HEK293 (cell line): Measurements from ENCODE around the gene STAP2.

ENCODE experiments used
- CTCF ChIA-PET: fragments of 350-600 bp; formaldehyde crosslinking; extraction: SDS; loops from one replicate; lab custom pipeline; 2021; ENCODE audit warnings: antibody characterized with exemption; lab: Yijun Ruan, JAX
- POLR2A ChIA-PET: fragments of 300-600 bp; formaldehyde crosslinking; extraction: SDS; loops from one replicate; lab custom pipeline; 2020; ENCODE audit warnings: antibody characterized with exemption, inconsistent platforms; lab: Yijun Ruan, JAX
- H3K27ac ChIP-seq: fragments of 200-500 bp; sonication (Bioruptor generic); 2 replicates; pipeline ENCODE4 v1.5.1; 2014; ENCODE audit warnings: low read depth, low read length, control low read depth, inconsistent platforms; ENCODE audit errors: extremely low read depth
- H3K36me3 ChIP-seq, 2 experiments: fragments of 200-500 bp in 1 of 2; sonication (Bioruptor generic) in 1 of 2; 1 replicate in 1 of 2; 2 replicates in 1 of 2; pipeline ENCODE4 v1.5.1; 2014 to 2017; ENCODE audit warnings: inconsistent platforms in 2 of 2, low read length in 2 of 2; ENCODE audit not compliant: control insufficient read depth in 2 of 2, insufficient read depth in 1 of 2
- H3K4me1 ChIP-seq: fragments of 200-500 bp; sonication (Bioruptor generic); 2 replicates; pipeline ENCODE4 v1.5.1; 2014; ENCODE audit warnings: mild to moderate bottlenecking, low read length, inconsistent platforms; ENCODE audit not compliant: control insufficient read depth, insufficient read depth
- H3K4me3 ChIP-seq: 2 replicates; pipeline ENCODE4 v1.5.1; 2011; ENCODE audit warnings: low read depth, mild to moderate bottlenecking, control low read depth, low read length, moderate library complexity
- H3K9me3 ChIP-seq: fragments of 200-500 bp; sonication (Bioruptor generic); 2 replicates; pipeline ENCODE4 v1.5.1; 2014; ENCODE audit warnings: low read depth, low read length, inconsistent platforms; ENCODE audit not compliant: control insufficient read depth, insufficient read depth
- GLI4 ChIP-seq: fragments of 450-650 bp; formaldehyde crosslinking; IDR thresholded peaks from 2 replicates; pipeline ENCODE4 v1.5.1; 2016; ENCODE audit warnings: missing biosample characterization, missing genetic modification characterization
- HOXA7 ChIP-seq: sonication (generic); formaldehyde crosslinking; IDR thresholded peaks from 2 replicates; pipeline ENCODE4 v1.8.1; 2022; ENCODE audit warnings: missing genetic modification reagents, borderline replicate concordance
- RBAK ChIP-seq: fragments of 450-650 bp; formaldehyde crosslinking; IDR thresholded peaks from 2 replicates; pipeline ENCODE4 v1.5.1; 2016; ENCODE audit warnings: missing biosample characterization, missing genetic modification characterization
- WT1 ChIP-seq: fragments of 450-650 bp; formaldehyde crosslinking; IDR thresholded peaks from 2 replicates; pipeline ENCODE4 v1.5.1; 2016; ENCODE audit warnings: missing biosample characterization, missing genetic modification characterization
- ZNF148 ChIP-seq: fragments of 450-650 bp; formaldehyde crosslinking; IDR thresholded peaks from 2 replicates; pipeline ENCODE4 v1.5.0; 2017; ENCODE audit warnings: missing biosample characterization, missing genetic modification characterization, borderline replicate concordance
- ZNF16 ChIP-seq: fragments of 450-650 bp; formaldehyde crosslinking; IDR thresholded peaks from 2 replicates; pipeline ENCODE4 v1.5.1; 2016; ENCODE audit warnings: low read depth, missing biosample characterization, missing genetic modification characterization
- ZNF221 ChIP-seq: fragments of 450-650 bp; formaldehyde crosslinking; IDR thresholded peaks from 2 replicates; pipeline ENCODE4 v1.5.1; 2017; ENCODE audit warnings: missing biosample characterization, missing genetic modification characterization, borderline replicate concordance
- ZNF341 ChIP-seq: fragments of 450-650 bp; formaldehyde crosslinking; IDR thresholded peaks from 2 replicates; pipeline ENCODE4; 2016; ENCODE audit warnings: low read depth, missing biosample characterization, missing genetic modification characterization
- ZNF488 ChIP-seq: fragments of 450-650 bp; formaldehyde crosslinking; IDR thresholded peaks from 2 replicates; pipeline ENCODE4 v1.5.1; 2016; ENCODE audit warnings: missing biosample characterization, missing genetic modification characterization
- ZNF530 ChIP-seq: fragments of 450-650 bp; formaldehyde crosslinking; IDR thresholded peaks from 2 replicates; pipeline ENCODE4 v1.5.1; 2016; ENCODE audit warnings: low read depth, missing biosample characterization, missing genetic modification characterization
- ZNF623 ChIP-seq: fragments of 450-650 bp; formaldehyde crosslinking; IDR thresholded peaks from 2 replicates; pipeline ENCODE4 v1.5.1; 2016; ENCODE audit warnings: missing biosample characterization, missing genetic modification characterization
- ZNF777 ChIP-seq: fragments of 450-650 bp; formaldehyde crosslinking; IDR thresholded peaks from 2 replicates; pipeline ENCODE4 v1.5.1; 2017; ENCODE audit warnings: missing biosample characterization, missing genetic modification characterization, borderline replicate concordance
- TF ChIP-seq, protein P1 (sequence below): fragments of 450-650 bp; formaldehyde crosslinking; IDR thresholded peaks from 2 replicates; pipeline ENCODE4 v1.5.1; 2016; ENCODE audit warnings: missing biosample characterization, missing genetic modification characterization
- TF ChIP-seq, protein P2 (sequence below): fragments of 450-650 bp; IDR thresholded peaks from 2 replicates; pipeline ENCODE4 v1.5.1; 2018; ENCODE audit warnings: missing biosample characterization, mild to moderate bottlenecking, missing genetic modification characterization
- TF ChIP-seq, protein P3 (sequence below): fragments of 450-650 bp; formaldehyde crosslinking; optimal IDR thresholded peaks from 2 replicates; pipeline ENCODE3; 2016; ENCODE audit warnings: missing biosample characterization, mild to moderate bottlenecking, missing genetic modification characterization
- TF ChIP-seq, protein P4 (sequence below): fragments of 450-650 bp; formaldehyde crosslinking; IDR thresholded peaks from 2 replicates; pipeline ENCODE4 v1.5.1; 2016; ENCODE audit warnings: missing biosample characterization, missing genetic modification characterization

STAP2 gene

GRCh38 chr19:4301590-4302242 lies 36.9 kb downstream of the STAP2 start:
- H3K27ac ChIP-seq = no peak overlapping the region
- ChIA-PET POLR2A (no interaction called here), CTCF (interaction anchor here (0.5 to 1.7 kb wide), 2 partner anchors 25 to 35 kb away, joined by 5 to 6 read pairs; no protein-coding TSS in a partner anchor)

DNA sequence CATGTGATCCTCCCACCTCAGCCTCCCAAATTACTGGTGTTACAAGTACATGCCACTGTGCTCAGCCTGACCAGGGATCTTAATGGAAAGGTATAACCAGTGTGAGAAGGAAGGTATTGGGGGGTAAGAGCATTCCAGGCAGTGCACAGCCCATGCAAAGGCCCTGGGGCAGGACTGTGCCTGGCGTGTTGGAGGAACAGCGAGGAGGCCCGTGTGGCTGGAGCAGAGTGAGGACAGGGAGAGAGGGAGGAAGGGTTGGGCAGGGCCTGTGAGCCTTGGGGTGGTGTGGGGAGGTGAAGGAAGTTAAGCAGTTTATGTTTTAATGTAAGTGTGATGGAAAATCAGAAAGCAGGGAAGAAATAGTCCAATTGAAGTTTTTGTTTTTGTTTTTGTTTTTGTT lies 38.0 kb downstream of the STAP2 start:
- H3K27ac ChIP-seq = no peak overlapping the region
- CTCF ChIA-PET = no interaction called here
- peak; percentile 36; the same call in 1 of the 2 replicates for TF ChIP-seq ZNF341 (tag by site-specific recombination)
- TF ChIP-seq ZNF16 (tag by site-specific recombination) = no peak
- peak; percentile 99 for TF ChIP-seq ZNF623 (tag by site-specific recombination)
- TF ChIP-seq, protein P1, sequence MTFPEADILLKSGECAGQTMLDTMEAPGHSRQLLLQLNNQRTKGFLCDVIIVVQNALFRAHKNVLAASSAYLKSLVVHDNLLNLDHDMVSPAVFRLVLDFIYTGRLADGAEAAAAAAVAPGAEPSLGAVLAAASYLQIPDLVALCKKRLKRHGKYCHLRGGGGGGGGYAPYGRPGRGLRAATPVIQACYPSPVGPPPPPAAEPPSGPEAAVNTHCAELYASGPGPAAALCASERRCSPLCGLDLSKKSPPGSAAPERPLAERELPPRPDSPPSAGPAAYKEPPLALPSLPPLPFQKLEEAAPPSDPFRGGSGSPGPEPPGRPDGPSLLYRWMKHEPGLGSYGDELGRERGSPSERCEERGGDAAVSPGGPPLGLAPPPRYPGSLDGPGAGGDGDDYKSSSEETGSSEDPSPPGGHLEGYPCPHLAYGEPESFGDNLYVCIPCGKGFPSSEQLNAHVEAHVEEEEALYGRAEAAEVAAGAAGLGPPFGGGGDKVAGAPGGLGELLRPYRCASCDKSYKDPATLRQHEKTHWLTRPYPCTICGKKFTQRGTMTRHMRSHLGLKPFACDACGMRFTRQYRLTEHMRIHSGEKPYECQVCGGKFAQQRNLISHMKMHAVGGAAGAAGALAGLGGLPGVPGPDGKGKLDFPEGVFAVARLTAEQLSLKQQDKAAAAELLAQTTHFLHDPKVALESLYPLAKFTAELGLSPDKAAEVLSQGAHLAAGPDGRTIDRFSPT (tag by site-specific recombination) = no peak
- H3K4me3 ChIP-seq = no peak overlapping the region
- H3K9me3 ChIP-seq = no peaks in the 10 kb centered on the region
- H3K4me1 ChIP-seq = no peaks in the 10 kb centered on the region
- H3K36me3 ChIP-seq = no peaks in the 10 kb centered on the region
- POLR2A ChIA-PET = no interaction called here

More at GRCh38 chr19:4301590-4302242, 36.9 kb downstream of the STAP2 start:
- Histone ChIP-seq H3K4me3 (no peak overlapping the region), H3K4me1 (no peaks in the 10 kb centered on the region)
- TF ChIP-seq, protein P2, sequence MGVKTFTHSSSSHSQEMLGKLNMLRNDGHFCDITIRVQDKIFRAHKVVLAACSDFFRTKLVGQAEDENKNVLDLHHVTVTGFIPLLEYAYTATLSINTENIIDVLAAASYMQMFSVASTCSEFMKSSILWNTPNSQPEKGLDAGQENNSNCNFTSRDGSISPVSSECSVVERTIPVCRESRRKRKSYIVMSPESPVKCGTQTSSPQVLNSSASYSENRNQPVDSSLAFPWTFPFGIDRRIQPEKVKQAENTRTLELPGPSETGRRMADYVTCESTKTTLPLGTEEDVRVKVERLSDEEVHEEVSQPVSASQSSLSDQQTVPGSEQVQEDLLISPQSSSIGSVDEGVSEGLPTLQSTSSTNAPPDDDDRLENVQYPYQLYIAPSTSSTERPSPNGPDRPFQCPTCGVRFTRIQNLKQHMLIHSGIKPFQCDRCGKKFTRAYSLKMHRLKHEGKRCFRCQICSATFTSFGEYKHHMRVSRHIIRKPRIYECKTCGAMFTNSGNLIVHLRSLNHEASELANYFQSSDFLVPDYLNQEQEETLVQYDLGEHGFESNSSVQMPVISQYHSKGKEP (tag by site-specific recombination) = no peak
- no peak for TF ChIP-seq ZNF488 (tag by site-specific recombination)
- TF ChIP-seq RBAK (tag by site-specific recombination) = no peak
- no peak for TF ChIP-seq ZNF530
- TF ChIP-seq, protein P3, sequence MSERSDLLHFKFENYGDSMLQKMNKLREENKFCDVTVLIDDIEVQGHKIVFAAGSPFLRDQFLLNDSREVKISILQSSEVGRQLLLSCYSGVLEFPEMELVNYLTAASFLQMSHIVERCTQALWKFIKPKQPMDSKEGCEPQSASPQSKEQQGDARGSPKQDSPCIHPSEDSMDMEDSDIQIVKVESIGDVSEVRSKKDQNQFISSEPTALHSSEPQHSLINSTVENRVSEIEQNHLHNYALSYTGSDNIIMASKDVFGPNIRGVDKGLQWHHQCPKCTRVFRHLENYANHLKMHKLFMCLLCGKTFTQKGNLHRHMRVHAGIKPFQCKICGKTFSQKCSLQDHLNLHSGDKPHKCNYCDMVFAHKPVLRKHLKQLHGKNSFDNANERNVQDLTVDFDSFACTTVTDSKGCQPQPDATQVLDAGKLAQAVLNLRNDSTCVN (tag by site-specific recombination) = no peak
- TF ChIP-seq ZNF148 = no peak
- no peak for TF ChIP-seq HOXA7
- TF ChIP-seq ZNF777 = no peak
- TF ChIP-seq ZNF221 (tag by site-specific recombination) = no peak
- TF ChIP-seq, protein P4, sequence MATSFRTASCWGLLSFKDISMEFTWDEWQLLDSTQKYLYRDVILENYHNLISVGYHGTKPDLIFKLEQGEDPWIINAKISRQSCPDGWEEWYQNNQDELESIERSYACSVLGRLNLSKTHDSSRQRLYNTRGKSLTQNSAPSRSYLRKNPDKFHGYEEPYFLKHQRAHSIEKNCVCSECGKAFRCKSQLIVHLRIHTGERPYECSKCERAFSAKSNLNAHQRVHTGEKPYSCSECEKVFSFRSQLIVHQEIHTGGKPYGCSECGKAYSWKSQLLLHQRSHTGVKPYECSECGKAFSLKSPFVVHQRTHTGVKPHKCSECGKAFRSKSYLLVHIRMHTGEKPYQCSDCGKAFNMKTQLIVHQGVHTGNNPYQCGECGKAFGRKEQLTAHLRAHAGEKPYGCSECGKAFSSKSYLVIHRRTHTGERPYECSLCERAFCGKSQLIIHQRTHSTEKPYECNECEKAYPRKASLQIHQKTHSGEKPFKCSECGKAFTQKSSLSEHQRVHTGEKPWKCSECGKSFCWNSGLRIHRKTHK (tag by site-specific recombination) = no peak
- no peak for TF ChIP-seq WT1 (tag by site-specific recombination)
- TF ChIP-seq GLI4 = no peak
- TF ChIP-seq, all 188 proteins: peak for 0
- Histone ChIP-seq H3K9me3 (no peaks in the 10 kb centered on the region), H3K36me3 (peaks cover 0 to 8% of the 10 kb centered on the region in 2 experiments; a peak in 2 of 3 replicates)
